ENCODE measurements around the gene CCDC107. TPM values are rescaled to one million over a fixed set of nuclear protein-coding genes. Genes with fewer than 3 reads are reported as not detected.
A peak's percentile ranks its signal among the peaks of the same experiment; 100 is the strongest.
"Not testable (repeated sequence)": the region's sequence is repeated elsewhere in the genome, so short reads cannot be mapped to it uniquely, and the experiment has no call there.

The CCDC107 gene
- total RNA-seq, 2 experiments from 2014 or later, result 11.4 to 20.3 TPM

DNA sequence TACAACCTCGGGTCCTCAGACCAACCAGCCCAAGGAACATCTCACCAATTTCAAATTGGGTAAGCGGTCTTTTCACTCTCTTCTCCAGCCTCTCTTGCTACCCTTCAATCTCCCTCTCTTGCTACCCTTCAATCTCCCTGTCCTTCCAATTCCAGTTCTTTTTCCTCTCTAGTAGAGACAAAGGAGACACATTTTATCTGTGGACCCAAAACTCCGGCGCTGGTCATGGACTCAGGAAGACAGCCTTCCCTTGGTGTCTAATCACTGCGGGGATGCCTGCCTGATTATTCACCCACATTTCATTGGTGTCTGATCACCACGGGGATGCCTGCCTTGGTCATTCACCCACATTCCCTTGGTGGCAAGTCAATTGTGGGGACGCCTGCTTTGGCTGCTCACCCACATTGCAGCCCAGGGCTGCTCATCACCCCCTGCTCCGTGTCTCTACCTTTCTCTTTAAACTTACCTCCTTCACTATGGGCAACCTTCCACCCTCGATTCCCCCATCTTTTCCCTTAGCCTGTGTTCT lies 20.6 kb upstream of the CCDC107 start:
- DNase-seq (ENCODE audit: low spot score); H3K4me2 ChIP-seq (ENCODE audit: low read length); H3K79me2 ChIP-seq (ENCODE audit: insufficient read depth, low read depth, low read length); H2AFZ ChIP-seq (ENCODE audit: low read length); H3K4me3 ChIP-seq (ENCODE audit: low read depth, low read length, poor library complexity, severe bottlenecking); H3K9me2 ChIP-seq (ENCODE audit: insufficient read depth, low read length); H4K20me1 ChIP-seq (ENCODE audit: insufficient read depth, low read length); intact Hi-C loops (cut with micrococcal nuclease; ENCODE audit: unreplicated experiment); H3K9me3 ChIP-seq (ENCODE audit: low read length); BruUV-seq (replicated peaks): not testable (repeated sequence)
- Histone ChIP-seq H3K36me3 (ENCODE audit: insufficient read depth, low read length) (peaks cover 19% of the 10 kb centered on the region), H3K27ac (ENCODE audit: low read depth, low read length, poor library complexity, severe bottlenecking) (peak overlapping the region; percentile 72), H3K4me1 (ENCODE audit: insufficient read depth, low read length, poor library complexity, severe bottlenecking) (peaks cover 71% of the 10 kb centered on the region)
- ChIA-PET POLR2A (interaction anchor here (2.0 kb wide), 1 partner anchor 19 kb away, joined by 7 read pairs; the partner anchor contains the start of gene CD72), CTCF (ENCODE audit: unreplicated experiment) (interaction anchor here (2.3 kb wide), 1 partner anchor 11 kb away, joined by 5 read pairs; no protein-coding TSS in a partner anchor)

DNA sequence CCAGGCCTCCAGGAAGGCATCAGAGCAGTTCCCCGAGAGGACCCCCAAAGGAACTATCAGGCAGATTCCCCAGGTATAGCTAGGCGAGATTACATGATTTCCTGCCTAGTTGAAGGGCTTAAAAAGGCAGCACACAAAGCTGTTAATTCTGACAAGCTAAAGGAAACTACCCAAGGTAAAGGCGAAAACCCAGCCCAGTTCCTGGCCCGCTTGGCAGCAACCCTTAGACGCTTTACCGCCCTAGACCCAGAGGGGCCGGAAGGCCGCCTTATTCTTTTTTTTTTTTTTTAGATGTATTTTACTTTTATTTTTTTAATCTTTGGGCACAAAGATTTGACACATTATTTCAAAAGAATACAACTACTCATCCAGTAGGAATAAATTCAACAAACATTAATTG lies 19.3 kb upstream of the CCDC107 start:
- H3K9me3 ChIP-seq (ENCODE audit: low read length); H2AFZ ChIP-seq (ENCODE audit: low read length); H4K20me1 ChIP-seq (ENCODE audit: insufficient read depth, low read length); H3K4me3 ChIP-seq (ENCODE audit: low read depth, low read length, poor library complexity, severe bottlenecking); BruUV-seq (replicated peaks); intact Hi-C loops (cut with micrococcal nuclease; ENCODE audit: unreplicated experiment); H3K9me2 ChIP-seq (ENCODE audit: insufficient read depth, low read length); H3K79me2 ChIP-seq (ENCODE audit: insufficient read depth, low read depth, low read length): not testable (repeated sequence)
- Histone ChIP-seq H3K27ac (ENCODE audit: low read depth, low read length, poor library complexity, severe bottlenecking) (peak overlapping the region; percentile 72), H3K36me3 (ENCODE audit: insufficient read depth, low read length) (peaks cover 30% of the 10 kb centered on the region), H3K4me2 (ENCODE audit: low read length) (peak overlapping the region; percentile 58), H3K4me1 (ENCODE audit: insufficient read depth, low read length, poor library complexity, severe bottlenecking) (peaks cover 65% of the 10 kb centered on the region)
- CTCF ChIA-PET (ENCODE audit: unreplicated experiment), result interaction anchor here (2.3 kb wide), 1 partner anchor 10 kb away, joined by 5 read pairs; no protein-coding TSS in a partner anchor
- POLR2A ChIA-PET, result interaction anchor here (0.7 to 3.1 kb wide), 8 partner anchors 9 to 247 kb away, joined by 3 to 17 read pairs (median 6); partner anchors contain the start of genes CD72 and SIT1
- peak; percentile 63 for DNase-seq (ENCODE audit: low spot score)

DNA sequence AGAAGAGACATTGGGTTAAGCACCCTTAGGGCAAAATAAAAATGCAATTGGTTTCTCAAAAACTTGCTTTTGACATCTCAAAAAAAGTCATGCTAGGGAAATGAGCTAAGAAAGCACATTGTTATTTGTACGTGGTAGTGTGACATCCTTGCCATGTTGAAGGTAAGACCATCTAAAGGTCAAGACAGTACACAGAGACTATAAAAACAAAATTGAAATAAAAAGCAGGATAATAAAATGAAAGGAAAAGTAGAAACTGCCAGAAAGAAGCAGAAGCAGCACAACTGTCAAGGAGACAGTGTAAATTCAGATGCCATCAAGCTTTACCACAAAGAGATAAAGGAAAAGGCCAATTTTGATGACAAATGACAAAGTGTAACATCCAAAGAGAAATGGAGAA lies 18.9 kb upstream of the CCDC107 start:
- BruUV-seq (replicated peaks); DNase-seq (ENCODE audit: low spot score); intact Hi-C loops (cut with micrococcal nuclease; ENCODE audit: unreplicated experiment); H3K9me2 ChIP-seq (ENCODE audit: insufficient read depth, low read length); H3K9me3 ChIP-seq (ENCODE audit: low read length); H4K20me1 ChIP-seq (ENCODE audit: insufficient read depth, low read length); H3K79me2 ChIP-seq (ENCODE audit: insufficient read depth, low read depth, low read length); H3K4me3 ChIP-seq (ENCODE audit: low read depth, low read length, poor library complexity, severe bottlenecking): not testable (repeated sequence)
- POLR2A ChIA-PET, result interaction anchor here (0.7 to 3.1 kb wide), 7 partner anchors 8 to 247 kb away, joined by 3 to 17 read pairs (median 7); partner anchors contain the start of genes CD72 and SIT1
- H3K4me1 ChIP-seq (ENCODE audit: insufficient read depth, low read length, poor library complexity, severe bottlenecking), result peaks cover 61% of the 10 kb centered on the region
- CTCF ChIA-PET (ENCODE audit: unreplicated experiment), result interaction anchor here (2.3 kb wide), 1 partner anchor 9 kb away, joined by 5 read pairs; no protein-coding TSS in a partner anchor
- peak overlapping the region; percentile 58 for H3K4me2 ChIP-seq (ENCODE audit: low read length)
- H2AFZ ChIP-seq (ENCODE audit: low read length), result peak overlapping the region; percentile 1; the same call in 1 of the 2 replicates
- peaks cover 32% of the 10 kb centered on the region for H3K36me3 ChIP-seq (ENCODE audit: insufficient read depth, low read length)
- peak overlapping the region; percentile 72 for H3K27ac ChIP-seq (ENCODE audit: low read depth, low read length, poor library complexity, severe bottlenecking)

DNA sequence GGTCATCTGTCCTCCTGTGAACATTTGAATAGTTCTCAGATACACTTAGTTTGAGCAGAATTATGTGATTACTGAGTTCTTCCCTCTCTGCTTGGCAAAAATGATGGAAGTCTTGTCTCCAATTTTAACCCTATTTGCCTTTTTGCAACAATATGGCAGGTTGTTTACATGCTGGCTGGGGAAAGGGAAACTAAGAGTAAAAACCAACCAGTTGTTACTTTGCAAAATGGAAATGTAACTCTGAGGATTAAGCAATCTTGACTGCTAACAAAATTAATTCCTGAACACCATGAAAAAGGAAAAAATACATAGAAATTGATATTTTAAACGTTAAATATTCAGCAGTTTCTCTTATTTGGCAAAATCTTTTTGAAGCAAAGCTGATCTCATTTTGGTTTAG lies 18.5 kb upstream of the CCDC107 start:
- Histone ChIP-seq H3K36me3 (ENCODE audit: insufficient read depth, low read length) (peaks cover 36% of the 10 kb centered on the region), H3K4me3 (ENCODE audit: low read depth, low read length, poor library complexity, severe bottlenecking) (no peak overlapping the region), H3K4me1 (ENCODE audit: insufficient read depth, low read length, poor library complexity, severe bottlenecking) (peaks cover 57% of the 10 kb centered on the region), H3K9me3 (ENCODE audit: low read length) (peaks cover 9% of the 10 kb centered on the region; the same call in 1 of the 2 replicates), H3K27ac (ENCODE audit: low read depth, low read length, poor library complexity, severe bottlenecking) (peak overlapping the region; percentile 72), H3K9me2 (ENCODE audit: insufficient read depth, low read length) (no peaks in the 10 kb centered on the region), H3K4me2 (ENCODE audit: low read length) (peak overlapping the region; percentile 58), H4K20me1 (ENCODE audit: insufficient read depth, low read length) (no peaks in the 10 kb centered on the region), H3K79me2 (ENCODE audit: insufficient read depth, low read depth, low read length) (no peaks in the 10 kb centered on the region), H2AFZ (ENCODE audit: low read length) (peak overlapping the region; percentile 1; the same call in 1 of the 2 replicates)
- ChIA-PET POLR2A (interaction anchor here (0.7 to 3.1 kb wide), 7 partner anchors 8 to 248 kb away, joined by 3 to 17 read pairs (median 6); partner anchors contain the start of genes CCDC107, CD72, RMRP and SIT1), CTCF (ENCODE audit: unreplicated experiment) (interaction anchor here (2.3 kb wide), 1 partner anchor 9 kb away, joined by 5 read pairs; no protein-coding TSS in a partner anchor)
- no peak for DNase-seq (ENCODE audit: low spot score)
- TF ChIP-seq, protein P1, sequence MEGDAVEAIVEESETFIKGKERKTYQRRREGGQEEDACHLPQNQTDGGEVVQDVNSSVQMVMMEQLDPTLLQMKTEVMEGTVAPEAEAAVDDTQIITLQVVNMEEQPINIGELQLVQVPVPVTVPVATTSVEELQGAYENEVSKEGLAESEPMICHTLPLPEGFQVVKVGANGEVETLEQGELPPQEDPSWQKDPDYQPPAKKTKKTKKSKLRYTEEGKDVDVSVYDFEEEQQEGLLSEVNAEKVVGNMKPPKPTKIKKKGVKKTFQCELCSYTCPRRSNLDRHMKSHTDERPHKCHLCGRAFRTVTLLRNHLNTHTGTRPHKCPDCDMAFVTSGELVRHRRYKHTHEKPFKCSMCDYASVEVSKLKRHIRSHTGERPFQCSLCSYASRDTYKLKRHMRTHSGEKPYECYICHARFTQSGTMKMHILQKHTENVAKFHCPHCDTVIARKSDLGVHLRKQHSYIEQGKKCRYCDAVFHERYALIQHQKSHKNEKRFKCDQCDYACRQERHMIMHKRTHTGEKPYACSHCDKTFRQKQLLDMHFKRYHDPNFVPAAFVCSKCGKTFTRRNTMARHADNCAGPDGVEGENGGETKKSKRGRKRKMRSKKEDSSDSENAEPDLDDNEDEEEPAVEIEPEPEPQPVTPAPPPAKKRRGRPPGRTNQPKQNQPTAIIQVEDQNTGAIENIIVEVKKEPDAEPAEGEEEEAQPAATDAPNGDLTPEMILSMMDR (conservative IDR thresholded peaks at IDR 0.05; ENCODE audit: low read length), result no peak
- TF ChIP-seq EZH2phosphoT487 (IDR thresholded peaks at IDR 0.05; ENCODE audit: borderline replicate concordance, low read depth, low read length), result no peak
- no TSS peak for BruUV-seq (replicated peaks)
- intact Hi-C loops (cut with micrococcal nuclease; ENCODE audit: unreplicated experiment), result no loop called here

DNA sequence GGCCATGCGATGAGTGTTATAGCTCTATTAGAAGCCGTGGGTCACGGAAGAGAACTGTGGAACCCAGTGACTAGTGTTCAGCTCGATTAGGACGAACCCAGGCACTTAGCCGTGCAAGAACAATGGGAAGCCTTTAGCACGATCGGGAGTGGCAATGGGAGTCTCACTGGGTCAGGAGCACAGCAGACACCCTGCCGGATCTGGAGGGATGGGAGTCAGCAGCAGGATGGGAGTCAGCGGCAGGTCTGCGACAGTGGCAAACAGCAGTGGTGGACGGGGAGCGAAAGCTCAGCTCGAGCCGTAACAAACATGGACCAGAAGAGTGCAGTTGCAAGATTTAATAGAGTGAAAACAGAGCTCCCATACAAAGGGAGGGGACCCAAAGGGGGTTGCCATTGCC lies 17.7 kb upstream of the CCDC107 start:
- H3K4me2 ChIP-seq (ENCODE audit: low read length); H3K9me2 ChIP-seq (ENCODE audit: insufficient read depth, low read length); H3K9me3 ChIP-seq (ENCODE audit: low read length); BruUV-seq (replicated peaks); CTCF ChIA-PET (ENCODE audit: unreplicated experiment); H2AFZ ChIP-seq (ENCODE audit: low read length); intact Hi-C loops (cut with micrococcal nuclease; ENCODE audit: unreplicated experiment); DNase-seq (ENCODE audit: low spot score); H3K27ac ChIP-seq (ENCODE audit: low read depth, low read length, poor library complexity, severe bottlenecking); H4K20me1 ChIP-seq (ENCODE audit: insufficient read depth, low read length); H3K4me3 ChIP-seq (ENCODE audit: low read depth, low read length, poor library complexity, severe bottlenecking); H3K79me2 ChIP-seq (ENCODE audit: insufficient read depth, low read depth, low read length): not testable (repeated sequence)
- POLR2A ChIA-PET, result interaction anchor here (0.7 to 3.1 kb wide), 6 partner anchors 9 to 550 kb away, joined by 3 to 17 read pairs (median 4); partner anchors contain the start of genes CCDC107, RMRP and SIT1
- Histone ChIP-seq H3K36me3 (ENCODE audit: insufficient read depth, low read length) (peaks cover 37% of the 10 kb centered on the region), H3K4me1 (ENCODE audit: insufficient read depth, low read length, poor library complexity, severe bottlenecking) (peaks cover 52% of the 10 kb centered on the region)

All from OCI-LY7 (cell line).